A673 (cell line): ENCODE measurements around the gene IGFBP5.

Experiments
- CTCF ChIP-seq: fragments of 300-800, 200-600 bp; sonication (generic); conservative IDR thresholded peaks from 2 replicates; pipeline ENCODE4 v1.5.1; 2017; ENCODE audit warnings: low read depth, mild to moderate bottlenecking, antibody characterized with exemption, low read length, moderate library complexity, mixed read lengths
- EZH2 ChIP-seq: fragments of 200-600 bp; sonication (generic); IDR thresholded peaks from 2 replicates; pipeline ENCODE4 v1.6.1; 2017; ENCODE audit warnings: borderline replicate concordance, low read depth, mild to moderate bottlenecking, mixed read lengths, antibody characterized with exemption, low read length; ENCODE audit not compliant: poor library complexity, severe bottlenecking

DNA sequence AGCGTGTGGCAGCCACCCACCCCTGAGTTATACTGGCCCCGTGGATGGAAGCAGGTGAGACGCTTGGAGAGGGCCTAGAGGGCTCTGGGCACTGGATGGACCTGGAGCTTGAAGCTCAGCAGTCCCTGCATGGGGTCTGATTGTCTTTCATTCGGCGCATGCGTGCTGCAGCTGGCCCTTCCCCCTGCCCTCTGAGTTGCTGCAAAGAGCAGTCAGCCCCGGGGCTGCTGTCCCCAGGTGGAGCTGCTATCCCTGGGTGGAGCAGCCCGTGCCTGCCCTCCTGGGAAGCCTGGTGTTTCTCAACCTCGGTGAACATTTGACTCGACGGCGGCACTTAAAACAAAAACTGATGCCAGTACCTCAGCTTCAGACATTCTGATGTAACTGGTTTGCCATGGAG is 29.6 kb downstream of the IGFBP5 start:
- TF ChIP-seq CTCF = no peak
- TF ChIP-seq EZH2 = no peak
